Upper lobe of left lung (tissue), 6 donors: ENCODE data around the gene CRY1. TPM values are rescaled to one million over a fixed set of nuclear protein-coding genes. Genes with fewer than 3 reads are reported as not detected.

Experiments used
- ATAC-seq, 2 donors: fragments of 200-7000 bp; cut with Tn5 transposase; one replicate each; pipeline ENCODE4 v1.9.1; 2022; ENCODE audit warnings: mild to moderate bottlenecking in 2 of 2, moderate library complexity in 2 of 2; ENCODE audit not compliant: low FRiP score in 2 of 2
- DNase-seq, 2 donors: peaks; one replicate each; pipeline ENCODE4 v3.0.0-alpha.2; 2019 to 2020
- H3K27ac ChIP-seq, 4 donors: fragments of 200-600 bp; sonication (generic); one replicate each; pipeline ENCODE4 v1.5.1; 2016 to 2019
- H3K27me3 ChIP-seq, 4 donors: fragments of 200-600 bp; sonication (generic); one replicate each; pipeline ENCODE4 v1.5.1; 2017 to 2019
- H3K36me3 ChIP-seq, 4 donors: fragments of 200-600 bp; sonication (generic); one replicate each; pipeline ENCODE4 v1.5.1; 2016 to 2019
- H3K4me1 ChIP-seq, 4 donors: fragments of 200-600 bp; sonication (generic); one replicate each; pipeline ENCODE4 v1.5.1; 2018 to 2019
- H3K4me3 ChIP-seq, 4 donors: fragments of 200-600 bp; sonication (generic); one replicate each; pipeline ENCODE4 v1.5.1; 2017 to 2019; ENCODE audit warnings: mild to moderate bottlenecking in 2 of 4, moderate library complexity in 1 of 4
- H3K9me3 ChIP-seq, 4 donors: fragments of 200-600 bp; sonication (generic); one replicate each; pipeline ENCODE4 v1.5.1; 2018 to 2019
- EP300 ChIP-seq, 4 donors: sonication (generic); formaldehyde crosslinking; IDR thresholded peaks; one replicate each; pipeline ENCODE4 v1.5.1; 2017; ENCODE audit warnings: antibody characterized with exemption in 4 of 4, control low read depth in 2 of 4
- POLR2A ChIP-seq, 4 donors: fragments of 450-650 bp; IDR thresholded peaks; one replicate each; pipeline ENCODE4 v1.5.1; 2016 to 2017; ENCODE audit warnings: antibody characterized with exemption in 4 of 4, mild to moderate bottlenecking in 2 of 4
- POLR2AphosphoS5 ChIP-seq, 2 donors: sonication (generic); formaldehyde crosslinking; IDR thresholded peaks; one replicate each; pipeline ENCODE4 v1.5.1; 2017; ENCODE audit warnings: antibody characterized with exemption in 2 of 2
- WGBS, 2 donors: methylation state at CpG; one replicate each; pipeline ENCODE4 v1.1.5; 2017 to 2018; 5-methylcytosine and 5-hydroxymethylcytosine counted together
- total RNA-seq, 6 donors: library from RNA; depleted of rRNA in 4 of 6; stranded (reverse); fragments of >200 nt in 4 of 6; gene quantifications; one replicate each; pipeline versions ENCODE4 v1.1.0 to v1.2.1, GENCODE V29; 2016 to 2021
- TF ChIP-seq, protein P1 (sequence below), 6 experiments: fragments of 450-650 bp in 4 of 6; fragments of 200-600 bp in 2 of 6; sonication (generic) in 2 of 6; IDR thresholded peaks; one replicate each; pipeline ENCODE4 v1.5.1; 2016 to 2019; ENCODE audit warnings: antibody characterized with exemption in 6 of 6
- donor health status: DM: no; HTN: no; CAD: no; lungs with moderate emphysema.
- donor health status: DM: no; HTN: yes; CAD: no; lungs with severe emphysema.

The CRY1 gene
- total RNA-seq, 6 donors from 2014 or later, result 16.6 to 56.6 (median 42.0) TPM

DNA sequence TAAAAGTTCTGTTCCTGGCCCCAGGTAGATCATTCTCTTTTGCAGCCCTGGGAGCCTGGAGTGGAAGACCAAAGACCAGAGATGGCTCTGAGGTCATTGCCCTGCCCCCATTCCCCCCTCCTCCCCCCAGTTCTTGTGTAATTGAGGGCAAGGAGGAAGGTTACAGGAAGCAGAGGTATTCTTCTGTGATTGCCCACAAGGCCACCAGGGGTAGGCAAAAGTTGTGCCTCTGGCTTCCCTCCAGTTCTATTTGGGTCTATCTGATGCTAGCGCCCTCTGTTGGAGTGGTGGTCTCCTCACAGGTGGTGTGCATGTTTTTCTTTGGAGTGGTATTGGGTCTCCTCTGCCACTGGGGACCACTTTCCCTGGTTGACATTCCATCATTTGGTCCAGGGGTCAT is 41.2 kb upstream of the CRY1 start:
- DNase-seq (no peak), ATAC-seq (no peak)
- WGBS, 2 donors, result 83 to 93% methylated on average over 1 of the region's 1 CpG
- TF ChIP-seq POLR2A (IDR thresholded peaks at IDR 0.05) (no peak), EP300 (IDR thresholded peaks at IDR 0.05) (no peak)
- no peaks in the 10 kb centered on the region for H3K36me3 ChIP-seq
- no peaks in the 10 kb centered on the region for H3K4me1 ChIP-seq
- no peak overlapping the region for H3K27ac ChIP-seq
- H3K9me3 ChIP-seq, result no peaks in the 10 kb centered on the region
- H3K27me3 ChIP-seq, result peaks cover 0 to 2% (median 0%) of the 10 kb centered on the region in 4 donors
- no peak overlapping the region for H3K4me3 ChIP-seq

DNA sequence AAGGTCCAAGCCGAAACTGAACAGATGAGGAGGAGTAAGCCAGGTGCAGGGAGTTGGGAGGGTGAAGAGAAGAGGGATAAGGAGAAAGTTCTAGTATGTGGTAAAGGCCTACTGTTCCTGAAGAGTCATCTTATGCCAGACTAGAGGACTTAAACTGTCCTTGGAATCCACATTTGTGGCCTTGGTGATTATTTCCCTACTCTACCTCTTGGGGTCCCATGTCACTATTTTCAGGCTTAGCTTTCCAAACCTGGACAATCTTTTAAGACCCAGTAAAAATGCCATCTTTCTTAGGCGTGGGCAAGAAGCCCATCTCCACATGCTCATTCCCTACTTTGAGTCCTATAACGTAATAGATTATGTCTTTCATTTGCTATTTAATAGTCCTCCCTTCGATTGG is 40.1 kb upstream of the CRY1 start:
- DNase-seq (no peak), ATAC-seq (no peak)
- 89 to 91% methylated on average over 4 of the region's 4 CpGs for WGBS, 2 donors
- Histone ChIP-seq H3K36me3 (no peaks in the 10 kb centered on the region), H3K9me3 (no peaks in the 10 kb centered on the region), H3K27me3 (peaks cover 0 to 2% (median 0%) of the 10 kb centered on the region in 4 donors), H3K27ac (no peak overlapping the region), H3K4me3 (no peak overlapping the region), H3K4me1 (no peaks in the 10 kb centered on the region)
- TF ChIP-seq, protein P1, sequence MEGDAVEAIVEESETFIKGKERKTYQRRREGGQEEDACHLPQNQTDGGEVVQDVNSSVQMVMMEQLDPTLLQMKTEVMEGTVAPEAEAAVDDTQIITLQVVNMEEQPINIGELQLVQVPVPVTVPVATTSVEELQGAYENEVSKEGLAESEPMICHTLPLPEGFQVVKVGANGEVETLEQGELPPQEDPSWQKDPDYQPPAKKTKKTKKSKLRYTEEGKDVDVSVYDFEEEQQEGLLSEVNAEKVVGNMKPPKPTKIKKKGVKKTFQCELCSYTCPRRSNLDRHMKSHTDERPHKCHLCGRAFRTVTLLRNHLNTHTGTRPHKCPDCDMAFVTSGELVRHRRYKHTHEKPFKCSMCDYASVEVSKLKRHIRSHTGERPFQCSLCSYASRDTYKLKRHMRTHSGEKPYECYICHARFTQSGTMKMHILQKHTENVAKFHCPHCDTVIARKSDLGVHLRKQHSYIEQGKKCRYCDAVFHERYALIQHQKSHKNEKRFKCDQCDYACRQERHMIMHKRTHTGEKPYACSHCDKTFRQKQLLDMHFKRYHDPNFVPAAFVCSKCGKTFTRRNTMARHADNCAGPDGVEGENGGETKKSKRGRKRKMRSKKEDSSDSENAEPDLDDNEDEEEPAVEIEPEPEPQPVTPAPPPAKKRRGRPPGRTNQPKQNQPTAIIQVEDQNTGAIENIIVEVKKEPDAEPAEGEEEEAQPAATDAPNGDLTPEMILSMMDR (IDR thresholded peaks at IDR 0.05), result no peak
- no peak for TF ChIP-seq EP300 (IDR thresholded peaks at IDR 0.05)
- TF ChIP-seq POLR2AphosphoS5 (IDR thresholded peaks at IDR 0.05), result no peak
- no peak for TF ChIP-seq POLR2A (IDR thresholded peaks at IDR 0.05)

DNA sequence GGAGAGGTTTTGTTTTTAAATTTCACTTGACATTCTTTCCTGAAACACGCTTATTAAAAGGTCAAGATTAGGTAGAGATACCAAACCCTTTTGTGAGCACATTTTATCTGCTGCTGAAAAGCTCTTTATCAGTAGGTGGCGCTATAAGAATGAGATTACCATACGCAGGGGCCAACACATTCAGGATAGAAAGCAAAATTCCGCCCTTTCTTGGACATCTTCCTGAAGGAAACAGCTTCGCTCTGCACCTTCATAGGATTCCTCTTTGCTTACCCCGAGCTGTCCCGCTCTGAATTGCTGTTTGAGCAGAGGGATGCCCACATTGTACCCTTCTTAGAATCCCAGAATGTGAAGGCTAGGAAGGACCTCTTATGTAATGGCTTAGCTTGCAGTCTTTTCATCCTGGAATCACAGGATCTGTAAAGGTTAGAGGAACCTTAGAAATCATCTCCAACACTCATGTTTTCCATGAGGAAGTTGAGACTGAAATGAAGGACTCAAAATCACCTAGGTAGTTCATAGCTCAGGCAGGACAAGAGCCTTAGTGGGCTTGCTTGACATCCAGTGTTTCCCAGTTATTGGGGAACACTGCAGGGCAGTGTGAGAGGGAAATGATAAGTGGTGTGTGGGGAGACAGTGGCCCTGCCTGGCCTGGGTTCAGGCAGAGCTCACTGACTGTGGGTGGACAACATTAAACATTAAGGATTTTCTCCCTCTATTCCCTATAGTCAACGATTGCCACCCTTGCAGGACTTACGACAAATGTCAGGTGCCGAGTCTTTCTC is 38.7 kb upstream of the CRY1 start:
- DNase-seq (no peak), ATAC-seq (peak in 1 of 2 donors; percentile 76)
- Histone ChIP-seq H3K27me3 (peaks cover 0 to 2% (median 0%) of the 10 kb centered on the region in 4 donors), H3K4me1 (no peaks in the 10 kb centered on the region), H3K36me3 (no peaks in the 10 kb centered on the region), H3K4me3 (no peak overlapping the region), H3K27ac (no peak overlapping the region), H3K9me3 (no peaks in the 10 kb centered on the region)
- TF ChIP-seq, protein P1 (IDR thresholded peaks at IDR 0.05), result peak; percentile 34 to 78 (median 68)
- TF ChIP-seq POLR2AphosphoS5 (IDR thresholded peaks at IDR 0.05), result no peak
- 29% methylated on average over 10 of the region's 10 CpGs for WGBS, 2 donors

DNA sequence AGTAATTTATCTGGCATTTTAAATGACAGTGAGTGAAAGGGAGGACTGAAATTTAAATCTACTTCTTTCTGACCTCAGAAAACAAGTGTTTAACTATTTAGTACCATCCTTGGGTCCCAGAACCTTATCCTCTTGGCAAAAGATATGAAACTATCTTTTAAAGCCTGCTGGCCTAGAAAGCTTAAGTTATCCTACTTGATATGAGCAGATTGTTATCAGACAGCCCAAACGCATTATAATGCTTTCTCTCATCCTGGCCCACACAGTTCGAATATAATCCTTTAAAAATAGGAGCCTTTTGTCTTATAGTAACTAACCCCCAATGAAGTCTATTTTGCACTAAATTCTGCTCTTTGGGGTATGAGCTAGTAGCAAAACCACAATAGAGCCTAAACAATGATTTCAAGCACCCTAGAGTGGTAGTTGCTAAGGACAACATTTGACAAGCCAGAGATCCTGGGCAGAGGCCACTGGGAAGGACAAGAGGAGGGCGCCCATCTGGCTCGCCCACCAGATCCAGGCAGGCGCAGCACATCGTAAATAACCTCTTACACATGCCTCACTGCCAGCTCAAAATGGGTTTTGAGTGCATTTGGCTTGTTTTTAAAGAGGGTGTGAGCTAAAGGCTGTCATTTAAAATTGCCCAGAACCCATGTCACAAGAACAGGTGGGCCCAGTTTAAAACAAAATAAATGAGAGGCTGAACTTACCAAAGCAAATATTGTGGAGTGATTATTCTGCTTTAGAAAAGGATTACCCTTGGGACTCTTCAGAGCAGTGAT is 37.7 kb upstream of the CRY1 start:
- H3K9me3 ChIP-seq, result no peaks in the 10 kb centered on the region
- no peak for TF ChIP-seq EP300 (IDR thresholded peaks at IDR 0.05)
- no peak for TF ChIP-seq POLR2A (IDR thresholded peaks at IDR 0.05)
- no peak for TF ChIP-seq POLR2AphosphoS5 (IDR thresholded peaks at IDR 0.05)
- TF ChIP-seq, protein P1 (IDR thresholded peaks at IDR 0.05), result no peak
- DNase-seq (no peak), ATAC-seq (no peak)
- H3K27me3 ChIP-seq, result peaks cover 0 to 2% (median 0%) of the 10 kb centered on the region in 4 donors
- H3K4me1 ChIP-seq, result no peaks in the 10 kb centered on the region
- H3K4me3 ChIP-seq, result no peak overlapping the region
- no peak overlapping the region for H3K27ac ChIP-seq
- 68 to 81% methylated on average over 2 to 6 of the region's 6 CpGs for WGBS, 2 donors
- H3K36me3 ChIP-seq, result no peaks in the 10 kb centered on the region

DNA sequence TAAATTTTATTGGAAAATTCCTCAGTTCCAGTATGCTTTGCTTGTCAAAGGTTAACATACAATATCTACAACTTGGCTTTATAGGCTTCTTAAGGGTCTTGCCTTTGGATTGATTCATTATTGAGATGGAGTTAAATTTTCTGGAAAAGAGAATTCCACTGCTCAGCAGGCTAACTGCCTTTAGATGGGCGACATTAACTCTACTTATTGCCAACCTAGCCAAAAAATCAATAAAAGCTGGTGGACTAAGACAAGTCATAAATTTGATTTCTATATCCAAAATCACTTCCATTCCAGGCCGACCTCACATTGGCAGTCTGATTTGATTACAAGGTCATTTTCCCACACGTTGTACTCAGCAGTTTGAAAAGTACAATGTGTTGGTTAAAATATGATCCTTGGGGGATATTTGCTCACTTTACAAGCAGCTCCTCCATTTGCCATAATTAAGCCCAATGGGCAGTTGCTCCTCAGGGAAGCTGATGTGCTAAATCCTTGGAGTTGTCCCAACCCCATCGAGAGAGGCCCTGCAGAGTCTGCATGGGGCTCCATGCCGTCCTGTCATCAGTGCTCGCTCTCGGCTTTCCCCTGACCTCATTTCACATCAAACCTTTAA is 36.1 kb upstream of the CRY1 start:
- ATAC-seq (no peak), DNase-seq (no peak)
- Histone ChIP-seq H3K36me3 (no peaks in the 10 kb centered on the region), H3K4me3 (no peak overlapping the region), H3K27me3 (peaks cover 0 to 2% (median 0%) of the 10 kb centered on the region in 4 donors), H3K4me1 (no peaks in the 10 kb centered on the region), H3K9me3 (no peaks in the 10 kb centered on the region), H3K27ac (no peak overlapping the region)
- TF ChIP-seq, protein P1 (IDR thresholded peaks at IDR 0.05), result no peak
- TF ChIP-seq POLR2AphosphoS5 (IDR thresholded peaks at IDR 0.05) (no peak), POLR2A (IDR thresholded peaks at IDR 0.05) (no peak)
- WGBS, 2 donors, result 69 to 76% methylated on average over 7 of the region's 7 CpGs
